Panc1 (cell line): ENCODE measurements around the gene CWC27. TPM values are rescaled to one million over a fixed set of nuclear protein-coding genes. Genes with fewer than 3 reads are reported as not detected.

ENCODE experiments used
- ATAC-seq: fragments of 200-7000 bp; cut with Tn5 transposase; 2 replicates; pipeline ENCODE4 v1.9.1; 2020; ENCODE audit warnings: mild to moderate bottlenecking, moderate library complexity
- BruUV-seq: library from RNA; stranded (reverse); fragments of 400-500 nt; replicated peaks from 2 replicates; lab custom pipeline; 2021; lab: Mats Ljungman, UMichigan
- CTCF ChIA-PET: fragments of 300-600 bp; sonication (Branson Sonifier 250); formaldehyde crosslinking; loops from one replicate; lab custom pipeline; 2022; ENCODE audit warnings: antibody characterized with exemption; lab: Charles Lee
- POLR2A ChIA-PET: fragments of 300-600 bp; sonication (Branson Sonifier 250); formaldehyde crosslinking; loops from one replicate; lab custom pipeline; 2022; ENCODE audit warnings: antibody characterized with exemption; lab: Charles Lee
- DNase-seq: peaks from one replicate; pipeline ENCODE4 v3.0.0-alpha.2; 2010; ENCODE audit warnings: low read depth, low spot score
- H3K27ac ChIP-seq: 2 replicates; pipeline ENCODE4 v1.5.1; 2011; ENCODE audit warnings: mild to moderate bottlenecking, low read length, inconsistent platforms
- H3K27me3 ChIP-seq: fragments of 200-500 bp; sonication (Bioruptor generic); 2 replicates; pipeline ENCODE4 v1.6.0; 2014; ENCODE audit warnings: low read length, inconsistent platforms; ENCODE audit not compliant: control insufficient read depth, insufficient read depth
- H3K36me3 ChIP-seq: fragments of 200-500 bp; sonication (Bioruptor generic); 2 replicates; pipeline ENCODE4 v1.5.1; 2014; ENCODE audit warnings: inconsistent platforms, mild to moderate bottlenecking, low read length, moderate library complexity; ENCODE audit not compliant: control insufficient read depth, insufficient read depth
- H3K4me1 ChIP-seq: 2 replicates; pipeline ENCODE4 v1.5.1; 2011; ENCODE audit warnings: inconsistent platforms, mild to moderate bottlenecking, low read length, moderate library complexity; ENCODE audit not compliant: control insufficient read depth, insufficient read depth
- H3K4me3 ChIP-seq, 2 experiments: 2 replicates each; pipeline ENCODE4 v1.5.1; 2011 to 2012; ENCODE audit warnings: low read depth in 2 of 2, low read length in 2 of 2, mild to moderate bottlenecking in 2 of 2, inconsistent platforms in 1 of 2, moderate library complexity in 1 of 2
- H3K9me3 ChIP-seq: fragments of 200-500 bp; sonication (Bioruptor generic); 2 replicates; pipeline ENCODE4 v1.5.1; 2014; ENCODE audit warnings: low read depth, mild to moderate bottlenecking, inconsistent platforms, low read length, moderate library complexity; ENCODE audit not compliant: control insufficient read depth, insufficient read depth
- POLR2AphosphoS5 ChIP-seq: IDR thresholded peaks from 2 replicates; pipeline ENCODE4 v1.6.1; 2012; ENCODE audit warnings: mild to moderate bottlenecking, low read depth, low read length, moderate library complexity
- SIN3A ChIP-seq: IDR thresholded peaks from 2 replicates; pipeline ENCODE4 v1.6.1; 2012; ENCODE audit warnings: low read depth, mild to moderate bottlenecking, low read length, moderate library complexity, borderline replicate concordance; ENCODE audit not compliant: insufficient read depth
- TCF7L2 ChIP-seq: IDR thresholded peaks from 2 replicates; pipeline ENCODE4 v1.6.1; 2011; ENCODE audit warnings: mild to moderate bottlenecking, low read depth, low read length, inconsistent platforms
- in situ Hi-C: cut with HindIII; loops from 2 replicates; pipeline ENCODE4 v1.10.0; 2016; ENCODE audit warnings: low sequenced_read_pairs, low pct_unique_long_range_greater_than_20kb
- intact Hi-C: fragments of 100-400 bp; cut with micrococcal nuclease; formaldehyde crosslinking; loops from one replicate; pipeline ENCODE4 v1.10.0; 2022; ENCODE audit not compliant: unreplicated experiment
- total RNA-seq: library from RNA; stranded (reverse); gene quantifications from one replicate; pipeline ENCODE4 v1.2.1, GENCODE V29; 2021; ENCODE audit not compliant: unreplicated experiment
- TF ChIP-seq, protein P1 (sequence below), 2 experiments: IDR thresholded peaks; 2 replicates each; pipeline ENCODE4 v1.6.1; 2011 to 2012; ENCODE audit warnings: low read depth in 2 of 2, control low read depth in 1 of 2, low read length in 1 of 2, mild to moderate bottlenecking in 1 of 2, moderate library complexity in 1 of 2; ENCODE audit not compliant: insufficient read depth in 1 of 2
- TF ChIP-seq, protein P2 (sequence below): fragments of 450-650 bp; IDR thresholded peaks from 2 replicates; pipeline ENCODE4 v1.5.1; 2017; ENCODE audit warnings: mild to moderate bottlenecking

The CWC27 gene
- total RNA-seq, 1 experiment from 2014 or later, result 19.7 TPM

DNA sequence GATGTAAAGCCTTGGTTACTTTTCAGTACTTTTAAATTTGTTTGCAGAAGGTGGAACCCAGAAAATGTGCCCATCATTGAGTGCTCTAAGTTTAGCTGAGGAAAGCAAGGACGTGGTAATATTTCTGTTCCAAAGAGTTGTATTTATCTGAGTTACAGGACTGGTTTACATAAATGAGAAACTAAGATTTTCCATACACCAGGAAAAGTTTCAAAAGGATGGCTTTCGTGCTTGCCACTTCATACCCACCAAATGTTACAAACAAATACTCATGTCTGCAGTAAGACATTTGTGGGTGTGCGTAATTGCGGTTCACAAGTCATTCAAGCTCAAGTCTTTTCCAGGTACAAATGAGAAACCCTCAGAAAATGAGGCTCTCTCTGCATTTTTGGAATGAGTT is 68.1 kb downstream of the CWC27 start:
- H3K27ac ChIP-seq, result no peak overlapping the region
- intact Hi-C loops, result no loop called here
- H3K4me3 ChIP-seq, result no peak overlapping the region
- ChIA-PET CTCF (no interaction called here), POLR2A (no interaction called here)
- TF ChIP-seq POLR2AphosphoS5, result no peak
- no peak for TF ChIP-seq SIN3A
- TF ChIP-seq TCF7L2, result no peak
- TF ChIP-seq, protein P1, sequence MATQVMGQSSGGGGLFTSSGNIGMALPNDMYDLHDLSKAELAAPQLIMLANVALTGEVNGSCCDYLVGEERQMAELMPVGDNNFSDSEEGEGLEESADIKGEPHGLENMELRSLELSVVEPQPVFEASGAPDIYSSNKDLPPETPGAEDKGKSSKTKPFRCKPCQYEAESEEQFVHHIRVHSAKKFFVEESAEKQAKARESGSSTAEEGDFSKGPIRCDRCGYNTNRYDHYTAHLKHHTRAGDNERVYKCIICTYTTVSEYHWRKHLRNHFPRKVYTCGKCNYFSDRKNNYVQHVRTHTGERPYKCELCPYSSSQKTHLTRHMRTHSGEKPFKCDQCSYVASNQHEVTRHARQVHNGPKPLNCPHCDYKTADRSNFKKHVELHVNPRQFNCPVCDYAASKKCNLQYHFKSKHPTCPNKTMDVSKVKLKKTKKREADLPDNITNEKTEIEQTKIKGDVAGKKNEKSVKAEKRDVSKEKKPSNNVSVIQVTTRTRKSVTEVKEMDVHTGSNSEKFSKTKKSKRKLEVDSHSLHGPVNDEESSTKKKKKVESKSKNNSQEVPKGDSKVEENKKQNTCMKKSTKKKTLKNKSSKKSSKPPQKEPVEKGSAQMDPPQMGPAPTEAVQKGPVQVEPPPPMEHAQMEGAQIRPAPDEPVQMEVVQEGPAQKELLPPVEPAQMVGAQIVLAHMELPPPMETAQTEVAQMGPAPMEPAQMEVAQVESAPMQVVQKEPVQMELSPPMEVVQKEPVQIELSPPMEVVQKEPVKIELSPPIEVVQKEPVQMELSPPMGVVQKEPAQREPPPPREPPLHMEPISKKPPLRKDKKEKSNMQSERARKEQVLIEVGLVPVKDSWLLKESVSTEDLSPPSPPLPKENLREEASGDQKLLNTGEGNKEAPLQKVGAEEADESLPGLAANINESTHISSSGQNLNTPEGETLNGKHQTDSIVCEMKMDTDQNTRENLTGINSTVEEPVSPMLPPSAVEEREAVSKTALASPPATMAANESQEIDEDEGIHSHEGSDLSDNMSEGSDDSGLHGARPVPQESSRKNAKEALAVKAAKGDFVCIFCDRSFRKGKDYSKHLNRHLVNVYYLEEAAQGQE (IDR thresholded peaks at IDR 0.05; ENCODE audit: insufficient read depth in 1 of 2, low read depth in 2 of 2, low read length in 1 of 2), result no peak
- TF ChIP-seq, protein P2, sequence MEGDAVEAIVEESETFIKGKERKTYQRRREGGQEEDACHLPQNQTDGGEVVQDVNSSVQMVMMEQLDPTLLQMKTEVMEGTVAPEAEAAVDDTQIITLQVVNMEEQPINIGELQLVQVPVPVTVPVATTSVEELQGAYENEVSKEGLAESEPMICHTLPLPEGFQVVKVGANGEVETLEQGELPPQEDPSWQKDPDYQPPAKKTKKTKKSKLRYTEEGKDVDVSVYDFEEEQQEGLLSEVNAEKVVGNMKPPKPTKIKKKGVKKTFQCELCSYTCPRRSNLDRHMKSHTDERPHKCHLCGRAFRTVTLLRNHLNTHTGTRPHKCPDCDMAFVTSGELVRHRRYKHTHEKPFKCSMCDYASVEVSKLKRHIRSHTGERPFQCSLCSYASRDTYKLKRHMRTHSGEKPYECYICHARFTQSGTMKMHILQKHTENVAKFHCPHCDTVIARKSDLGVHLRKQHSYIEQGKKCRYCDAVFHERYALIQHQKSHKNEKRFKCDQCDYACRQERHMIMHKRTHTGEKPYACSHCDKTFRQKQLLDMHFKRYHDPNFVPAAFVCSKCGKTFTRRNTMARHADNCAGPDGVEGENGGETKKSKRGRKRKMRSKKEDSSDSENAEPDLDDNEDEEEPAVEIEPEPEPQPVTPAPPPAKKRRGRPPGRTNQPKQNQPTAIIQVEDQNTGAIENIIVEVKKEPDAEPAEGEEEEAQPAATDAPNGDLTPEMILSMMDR, result no peak
- in situ Hi-C loops, result no loop called here
- ATAC-seq, result no peak
- no peaks in the 10 kb centered on the region for H3K27me3 ChIP-seq
- BruUV-seq, result no TSS peak
- no peaks in the 10 kb centered on the region for H3K4me1 ChIP-seq
- no peaks in the 10 kb centered on the region for H3K9me3 ChIP-seq
- no peak for DNase-seq
- H3K36me3 ChIP-seq, result no peaks in the 10 kb centered on the region

DNA sequence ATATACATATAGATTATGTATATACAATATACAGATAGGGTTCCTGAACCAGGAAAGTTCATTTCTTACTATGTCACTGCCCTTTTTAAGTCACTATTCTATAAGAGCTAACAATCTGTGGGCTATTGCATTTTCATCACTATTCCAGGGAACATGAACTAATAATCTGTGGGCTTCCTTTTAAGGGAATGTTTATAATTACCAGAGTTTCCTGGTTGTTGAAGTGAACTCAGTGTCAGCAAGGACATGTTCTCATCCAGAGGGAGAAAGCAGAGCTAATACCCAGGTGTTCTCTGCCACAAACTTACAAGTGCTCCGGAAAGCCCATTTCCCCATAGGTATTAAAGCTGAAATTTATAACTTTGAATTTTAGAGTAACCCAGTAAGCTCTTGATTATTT is 69.6 kb downstream of the CWC27 start:
- ChIA-PET POLR2A (no interaction called here), CTCF (no interaction called here)
- TF ChIP-seq, protein P2, result no peak
- TF ChIP-seq TCF7L2, result no peak
- TF ChIP-seq, protein P1 (IDR thresholded peaks at IDR 0.05; ENCODE audit: insufficient read depth in 1 of 2, low read depth in 2 of 2, low read length in 1 of 2), result no peak
- no peak for TF ChIP-seq SIN3A
- no peak for TF ChIP-seq POLR2AphosphoS5
- no peaks in the 10 kb centered on the region for H3K4me1 ChIP-seq
- no peaks in the 10 kb centered on the region for H3K36me3 ChIP-seq
- in situ Hi-C loops, result no loop called here
- H3K4me3 ChIP-seq, result no peak overlapping the region
- DNase-seq, result no peak
- no TSS peak for BruUV-seq
- intact Hi-C loops, result no loop called here
- no peak overlapping the region for H3K27ac ChIP-seq
- ATAC-seq, result no peak
- no peaks in the 10 kb centered on the region for H3K27me3 ChIP-seq
- H3K9me3 ChIP-seq, result no peaks in the 10 kb centered on the region
